ENCODE data around the gene RAP1B.

GRCh38 chr12:68623059-68623458 lies 12.4 kb downstream of the RAP1B start:
- no peak for TF ChIP-seq POLR2AphosphoS5 (IDR thresholded peaks at IDR 0.05)
- TF ChIP-seq CTCF (IDR thresholded peaks at IDR 0.05) = no peak

All from prostate gland (tissue), 2 donors.